Endodermal cell (in vitro differentiated cells): ENCODE results near the gene BRD3OS. TPM values are rescaled to one million over a fixed set of nuclear protein-coding genes. Genes with fewer than 3 reads are reported as not detected.

Source experiments
- DNase-seq: peaks from one replicate; pipeline ENCODE4 v3.0.0-alpha.2; 2017
- H3K27ac ChIP-seq: 2 replicates; pipeline ENCODE4 v1.5.1; 2013; ENCODE audit warnings: mild to moderate bottlenecking, low read depth, low read length, moderate library complexity
- H3K27me3 ChIP-seq: 2 replicates; pipeline ENCODE4 v1.6.1; 2013; ENCODE audit warnings: mild to moderate bottlenecking, low read length, moderate library complexity; ENCODE audit not compliant: insufficient read depth, control insufficient read depth, poor library complexity, severe bottlenecking
- H3K36me3 ChIP-seq: 2 replicates; pipeline ENCODE4 v1.7.0; 2013; ENCODE audit warnings: mild to moderate bottlenecking, low read length, moderate library complexity; ENCODE audit not compliant: control insufficient read depth, insufficient read depth
- H3K4me1 ChIP-seq: one replicate; pipeline ENCODE4 v1.7.0; 2013; ENCODE audit warnings: low read length; ENCODE audit not compliant: control insufficient read depth, insufficient read depth
- H3K4me3 ChIP-seq: 2 replicates; pipeline ENCODE4 v1.5.1; 2013; ENCODE audit warnings: mild to moderate bottlenecking, low read length, moderate library complexity
- H3K9ac ChIP-seq: 2 replicates; pipeline ENCODE4 v1.6.1; 2013; ENCODE audit warnings: mild to moderate bottlenecking, low read length, moderate library complexity; ENCODE audit not compliant: poor library complexity, severe bottlenecking; ENCODE audit errors: extremely low read depth
- H3K9me3 ChIP-seq: 2 replicates; pipeline ENCODE4 v1.6.1; 2013; ENCODE audit warnings: mild to moderate bottlenecking, low read length, moderate library complexity; ENCODE audit not compliant: control insufficient read depth
- H3K27ac Mint-ChIP-seq: 2 replicates; pipeline ENCODE4 v1.8.0; 2020; ENCODE audit warnings: mixed read lengths
- H3K27me3 Mint-ChIP-seq: 2 replicates; pipeline ENCODE4 v1.8.0; 2021; ENCODE audit warnings: mild to moderate bottlenecking, mixed read lengths; ENCODE audit not compliant: insufficient read depth
- H3K36me3 Mint-ChIP-seq: 2 replicates; pipeline ENCODE4 v1.8.0; 2020; ENCODE audit warnings: low read depth, mixed read lengths
- H3K4me1 Mint-ChIP-seq: 2 replicates; pipeline ENCODE4 v1.8.0; 2020; ENCODE audit warnings: mixed read lengths
- H3K4me3 Mint-ChIP-seq: 2 replicates; pipeline ENCODE4 v1.8.0; 2020; ENCODE audit warnings: mild to moderate bottlenecking, moderate library complexity, mixed read lengths
- H3K9me3 Mint-ChIP-seq: 2 replicates; pipeline ENCODE4 v1.8.0; 2020; ENCODE audit warnings: mild to moderate bottlenecking, mixed read lengths
- WGBS, 2 experiments: methylation state at CpG; one replicate each; pipeline versions ENCODE4 v1.1.5 to v1.1.7; 2013; ENCODE audit warnings: missing lambda C conversion rate in 2 of 2, mixed read lengths in 1 of 2; ENCODE audit not compliant: insufficient coverage in 1 of 2, insufficient read length in 1 of 2; 5-methylcytosine and 5-hydroxymethylcytosine counted together
- total RNA-seq, 2 donors: library from RNA; stranded (reverse); fragmentation: NEBNext Ultra II Directional in 1 of 2; extraction: Animal tissue kit (Norgen Biotek cat#: 25700) in 1 of 2; gene quantifications; 2 replicates in 1 of 2; 3 replicates in 1 of 2; pipeline ENCODE4 v1.2.1, GENCODE V29; 2021
- TF ChIP-seq, protein P1 (sequence below): fragments of 200-600 bp; sonication (generic); conservative IDR thresholded peaks from 2 replicates; pipeline ENCODE4 v1.5.0; 2021; ENCODE audit warnings: antibody characterized with exemption, mild to moderate bottlenecking

Gene BRD3OS
- total RNA-seq, 2 donors from 2014 or later, result 19.0 to 26.5 TPM

DNA sequence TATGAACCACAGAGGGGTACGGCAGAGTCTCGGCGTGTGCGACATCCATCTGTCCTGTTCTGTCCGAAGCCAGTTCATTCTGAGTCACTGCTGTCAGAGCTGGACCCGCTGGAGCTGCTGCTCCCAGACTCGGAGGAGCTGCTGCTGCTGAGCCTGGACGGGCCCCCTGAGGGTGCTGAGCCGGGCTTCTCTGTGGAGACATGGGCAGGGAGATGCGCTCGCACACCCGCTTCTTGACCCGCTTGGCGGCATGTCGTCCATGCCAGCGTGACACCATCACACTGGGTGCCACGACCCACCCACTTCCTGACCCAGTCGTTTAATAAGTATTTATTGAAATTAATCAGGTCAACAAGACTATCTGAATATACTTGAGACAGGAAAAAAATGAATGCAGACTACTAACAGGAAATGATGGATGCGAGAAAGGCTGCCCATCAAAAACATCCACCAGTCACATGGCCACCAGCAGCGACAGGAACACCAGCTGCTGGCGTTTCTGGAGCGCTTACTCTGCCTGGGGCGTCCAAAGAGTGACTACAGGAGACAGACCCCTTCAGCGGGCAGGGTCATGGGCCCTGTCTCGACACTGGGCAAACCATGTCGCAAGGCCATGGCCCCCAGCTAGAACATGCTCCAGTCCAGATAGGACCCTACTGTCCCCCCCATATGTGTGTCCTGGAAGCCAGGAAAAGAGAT is 8.4 kb downstream of the BRD3OS start:
- Mint-ChIP-seq H3K4me3 (no peak overlapping the region), H3K9me3 (no peaks in the 10 kb centered on the region), H3K4me1 (no peaks in the 10 kb centered on the region), H3K27ac (no peak overlapping the region), H3K36me3 (peaks cover 63% of the 10 kb centered on the region), H3K27me3 (no peaks in the 10 kb centered on the region)
- peaks cover 60% of the 10 kb centered on the region for H3K36me3 ChIP-seq
- H3K9ac ChIP-seq, result no peak overlapping the region
- no peak overlapping the region for H3K4me3 ChIP-seq
- no peaks in the 10 kb centered on the region for H3K9me3 ChIP-seq
- H3K27me3 ChIP-seq, result no peaks in the 10 kb centered on the region
- no peak for DNase-seq
- no peaks in the 10 kb centered on the region for H3K4me1 ChIP-seq
- no peak overlapping the region for H3K27ac ChIP-seq
- WGBS, 2 experiments, result 95 to 96% methylated on average over 19 to 26 of the region's 26 CpGs
- TF ChIP-seq, protein P1, sequence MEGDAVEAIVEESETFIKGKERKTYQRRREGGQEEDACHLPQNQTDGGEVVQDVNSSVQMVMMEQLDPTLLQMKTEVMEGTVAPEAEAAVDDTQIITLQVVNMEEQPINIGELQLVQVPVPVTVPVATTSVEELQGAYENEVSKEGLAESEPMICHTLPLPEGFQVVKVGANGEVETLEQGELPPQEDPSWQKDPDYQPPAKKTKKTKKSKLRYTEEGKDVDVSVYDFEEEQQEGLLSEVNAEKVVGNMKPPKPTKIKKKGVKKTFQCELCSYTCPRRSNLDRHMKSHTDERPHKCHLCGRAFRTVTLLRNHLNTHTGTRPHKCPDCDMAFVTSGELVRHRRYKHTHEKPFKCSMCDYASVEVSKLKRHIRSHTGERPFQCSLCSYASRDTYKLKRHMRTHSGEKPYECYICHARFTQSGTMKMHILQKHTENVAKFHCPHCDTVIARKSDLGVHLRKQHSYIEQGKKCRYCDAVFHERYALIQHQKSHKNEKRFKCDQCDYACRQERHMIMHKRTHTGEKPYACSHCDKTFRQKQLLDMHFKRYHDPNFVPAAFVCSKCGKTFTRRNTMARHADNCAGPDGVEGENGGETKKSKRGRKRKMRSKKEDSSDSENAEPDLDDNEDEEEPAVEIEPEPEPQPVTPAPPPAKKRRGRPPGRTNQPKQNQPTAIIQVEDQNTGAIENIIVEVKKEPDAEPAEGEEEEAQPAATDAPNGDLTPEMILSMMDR, result no peak

DNA sequence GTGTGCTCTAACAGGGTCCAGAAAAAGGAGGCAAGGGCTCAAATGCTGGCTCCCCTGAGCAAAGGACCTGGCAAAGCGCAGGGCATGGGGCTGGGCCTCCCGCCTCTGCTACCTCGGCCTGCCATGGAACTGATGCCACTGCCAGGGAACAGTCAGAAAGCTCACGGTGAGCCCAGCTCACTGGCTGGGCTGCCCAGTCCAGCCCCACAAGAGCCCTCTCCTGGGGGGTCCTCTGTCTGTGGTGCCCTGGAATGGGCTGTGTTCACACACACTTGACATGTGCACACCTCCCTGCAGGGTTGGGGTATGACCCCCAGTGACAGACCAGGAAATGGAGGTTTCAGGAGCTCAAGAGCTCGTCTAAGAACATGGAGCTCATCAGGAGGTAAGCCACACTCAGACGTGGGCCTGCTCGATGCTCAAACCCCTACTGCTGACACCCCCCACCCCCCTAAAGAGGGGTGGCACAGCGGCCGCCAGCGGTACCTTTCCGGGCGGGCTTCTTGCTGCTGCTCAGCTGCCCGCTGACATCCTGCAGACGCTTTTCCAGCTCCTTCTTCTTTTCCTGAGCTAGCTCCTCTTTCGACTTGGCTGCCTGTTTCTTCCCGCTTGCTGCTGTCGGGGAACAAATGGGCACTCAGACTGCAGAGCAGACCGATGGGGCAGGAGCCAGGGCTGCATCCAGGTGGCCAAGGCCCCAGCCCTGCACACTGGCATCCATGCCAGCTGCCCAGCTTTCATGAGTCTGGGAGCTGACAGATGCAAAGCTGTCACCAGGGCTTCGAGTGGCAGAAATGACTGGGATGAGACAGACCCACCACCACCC is 9.1 kb downstream of the BRD3OS start:
- no peaks in the 10 kb centered on the region for H3K27me3 ChIP-seq
- peaks cover 68% of the 10 kb centered on the region for H3K36me3 ChIP-seq
- H3K27ac Mint-ChIP-seq, result no peak overlapping the region
- no peak for DNase-seq
- no peaks in the 10 kb centered on the region for H3K9me3 Mint-ChIP-seq
- 93 to 99% methylated on average over 14 to 19 of the region's 19 CpGs for WGBS, 2 experiments
- peaks cover 69% of the 10 kb centered on the region for H3K36me3 Mint-ChIP-seq
- H3K27me3 Mint-ChIP-seq, result no peaks in the 10 kb centered on the region
- H3K4me3 ChIP-seq, result no peak overlapping the region
- H3K9me3 ChIP-seq, result no peaks in the 10 kb centered on the region
- no peak overlapping the region for H3K4me3 Mint-ChIP-seq
- no peaks in the 10 kb centered on the region for H3K4me1 ChIP-seq
- TF ChIP-seq, protein P1, result no peak
- H3K4me1 Mint-ChIP-seq, result no peaks in the 10 kb centered on the region
- H3K9ac ChIP-seq, result no peak overlapping the region
- H3K27ac ChIP-seq, result no peak overlapping the region

DNA sequence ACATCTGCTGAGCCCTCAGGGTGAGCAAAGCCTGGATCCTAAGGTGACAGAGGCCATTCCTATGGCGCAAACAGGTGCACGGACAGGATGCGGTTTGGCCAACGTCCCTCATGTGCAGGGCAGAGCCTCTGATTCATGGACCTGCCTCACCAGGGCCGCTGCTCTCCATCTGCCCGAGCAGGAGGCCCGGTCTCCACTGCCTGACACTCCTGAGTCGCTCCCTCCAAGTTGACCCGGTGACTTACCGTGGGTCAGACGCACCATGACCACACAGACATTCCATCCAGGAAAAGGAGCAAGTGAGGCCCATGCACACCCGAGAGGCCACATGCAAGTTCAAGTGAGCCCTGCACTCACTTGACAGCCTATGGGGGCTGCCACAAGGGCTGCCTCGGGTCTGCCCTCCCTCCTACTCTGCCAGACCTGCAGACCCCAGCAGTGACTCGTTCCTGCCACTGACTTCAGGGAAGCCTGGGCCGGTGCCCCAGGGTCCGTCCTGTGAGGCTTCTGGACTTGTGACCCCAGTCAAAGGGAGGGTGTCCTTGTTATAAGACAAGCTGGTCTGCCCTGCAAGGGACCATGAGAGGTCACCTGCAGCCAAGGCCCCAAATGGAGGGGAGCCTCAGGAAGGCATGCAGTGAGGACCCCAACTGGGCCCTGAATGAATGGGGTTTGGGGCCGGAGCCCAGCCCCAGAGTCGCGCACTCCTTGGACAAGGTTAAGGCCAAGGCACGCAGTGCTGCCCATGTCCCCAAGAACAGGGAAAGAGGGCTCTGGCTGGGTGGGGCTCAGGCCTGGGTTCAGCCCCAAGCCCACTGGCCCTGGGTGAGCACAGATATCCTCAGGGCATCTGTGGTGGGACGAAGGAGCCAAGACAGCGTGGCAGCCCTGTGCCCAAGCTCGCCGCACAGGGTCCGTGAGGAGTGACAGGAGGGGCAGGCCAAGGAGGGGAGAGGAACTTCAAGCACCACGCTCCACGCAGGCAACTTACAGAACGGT is 10.1 kb downstream of the BRD3OS start:
- H3K36me3 Mint-ChIP-seq, result peaks cover 77% of the 10 kb centered on the region

More for the DNA sequence above, 10.1 kb downstream of the BRD3OS start:
- Histone ChIP-seq H3K27ac (no peak overlapping the region), H3K9me3 (no peaks in the 10 kb centered on the region), H3K9ac (no peak overlapping the region), H3K36me3 (peaks cover 71% of the 10 kb centered on the region), H3K27me3 (no peaks in the 10 kb centered on the region), H3K4me1 (no peaks in the 10 kb centered on the region), H3K4me3 (no peak overlapping the region)
- no peak for DNase-seq
- Mint-ChIP-seq H3K4me1 (no peaks in the 10 kb centered on the region), H3K9me3 (no peaks in the 10 kb centered on the region), H3K4me3 (no peak overlapping the region), H3K27me3 (no peaks in the 10 kb centered on the region), H3K27ac (no peak overlapping the region)
- TF ChIP-seq, protein P1, result no peak
- 94 to 95% methylated on average over 24 to 28 of the region's 28 CpGs for WGBS, 2 experiments
